B cell (primary cell): ENCODE data around the gene SORL1. TPM values are rescaled to one million over a fixed set of nuclear protein-coding genes. Genes with fewer than 3 reads are reported as not detected.

Experiments
- ATAC-seq: fragments of 200-7000 bp; cut with Tn5 transposase; one replicate; pipeline ENCODE4 v1.10.0; 2021; ENCODE audit warnings: low read depth, mild to moderate bottlenecking, moderate number of reproducible peaks, moderate library complexity
- CTCF ChIA-PET: fragments of 350-600 bp; sonication (Branson Sonifier 250); formaldehyde crosslinking; loops from one replicate; lab custom pipeline; 2021; ENCODE audit warnings: antibody characterized with exemption, inconsistent platforms; lab: Charles Lee
- POLR2A ChIA-PET: fragments of 350-600 bp; sonication (Branson Sonifier 250); formaldehyde crosslinking; loops from one replicate; lab custom pipeline; 2021; ENCODE audit warnings: antibody characterized with exemption; lab: Charles Lee
- DNase-seq: peaks from one replicate; pipeline ENCODE4 v3.0.0; 2013
- H2AFZ ChIP-seq: 2 replicates; pipeline ENCODE4 v1.6.1; 2012; ENCODE audit warnings: mild to moderate bottlenecking, low read depth, low read length; ENCODE audit not compliant: insufficient read depth, poor library complexity, severe bottlenecking
- H3K27ac ChIP-seq, 2 donors: 1 replicate in 1 of 2; 2 replicates in 1 of 2; pipeline ENCODE4 v1.5.1; 2012 to 2013; ENCODE audit warnings: low read length in 2 of 2, mild to moderate bottlenecking in 2 of 2, moderate library complexity in 1 of 2
- H3K27me3 ChIP-seq, 4 experiments: fragments of 200-600 bp in 1 of 4; sonication (generic) in 1 of 4; replicated peaks in 1 of 4; 1 replicate in 2 of 4; 2 replicates in 2 of 4; pipeline versions ENCODE4 v1.6.1 to v1.7.0; 2013 to 2016; ENCODE audit warnings: low read length in 3 of 4, mild to moderate bottlenecking in 2 of 4, mixed read lengths in 1 of 4, moderate library complexity in 1 of 4; ENCODE audit not compliant: insufficient read depth in 4 of 4, control insufficient read depth in 3 of 4; ENCODE audit errors: control extremely low read depth in 1 of 4
- H3K36me3 ChIP-seq, 2 experiments: replicated peaks in 1 of 2; 1 replicate in 1 of 2; 2 replicates in 1 of 2; pipeline versions ENCODE4 v1.6.1 to v1.7.1; 2013; ENCODE audit warnings: low read length in 1 of 2; ENCODE audit not compliant: insufficient read depth in 2 of 2, control insufficient read depth in 1 of 2; ENCODE audit errors: control extremely low read depth in 1 of 2, extremely low read depth in 1 of 2
- H3K4me1 ChIP-seq, 2 donors: fragments of 200-600 bp in 1 of 2; sonication (generic) in 1 of 2; 1 replicate in 1 of 2; 2 replicates in 1 of 2; pipeline versions ENCODE4 v1.5.1 to v1.6.1; 2013 to 2017; ENCODE audit warnings: low read length in 2 of 2; ENCODE audit not compliant: control insufficient read depth in 2 of 2, insufficient read depth in 2 of 2
- H3K4me2 ChIP-seq: replicated peaks from 2 replicates; pipeline ENCODE3; 2012; ENCODE audit warnings: mild to moderate bottlenecking, low read depth, low read length; ENCODE audit not compliant: poor library complexity, severe bottlenecking
- H3K4me3 ChIP-seq, 5 experiments: fragments of 200-600 bp in 1 of 5; sonication (generic) in 1 of 5; 1 replicate in 3 of 5; 2 replicates in 2 of 5; pipeline versions ENCODE4 v1.5.1 to v1.7.0; 2011 to 2016; ENCODE audit warnings: low read length in 4 of 5, mild to moderate bottlenecking in 4 of 5, low read depth in 2 of 5, control low read depth in 1 of 5, moderate library complexity in 1 of 5; ENCODE audit not compliant: insufficient read depth in 1 of 5; ENCODE audit errors: control extremely low read depth in 1 of 5, extremely low read depth in 1 of 5
- H3K79me2 ChIP-seq: fragments of 200-600 bp; sonication (generic); one replicate; pipeline ENCODE4 v1.6.0; 2016; ENCODE audit warnings: low read length; ENCODE audit not compliant: control insufficient read depth, insufficient read depth
- H3K9ac ChIP-seq: fragments of 200-600 bp; sonication (generic); 2 replicates; pipeline ENCODE4 v1.6.1; 2017; ENCODE audit warnings: mild to moderate bottlenecking, low read length, moderate library complexity
- H3K9me3 ChIP-seq, 3 donors: one replicate each; pipeline versions ENCODE4 v1.6.1 to v1.7.1; 2013; ENCODE audit warnings: low read length in 2 of 3; ENCODE audit not compliant: control insufficient read depth in 2 of 3, insufficient read depth in 1 of 3; ENCODE audit errors: control extremely low read depth in 1 of 3
- H4K20me1 ChIP-seq: 2 replicates; pipeline ENCODE4 v1.6.0; 2012; ENCODE audit warnings: mild to moderate bottlenecking, low read length; ENCODE audit not compliant: insufficient read depth, control insufficient read depth, poor library complexity, severe bottlenecking
- H3K27ac Mint-ChIP-seq: one replicate; pipeline ENCODE4 v1.8.0; 2021; ENCODE audit warnings: mixed read lengths
- H3K27me3 Mint-ChIP-seq: one replicate; pipeline ENCODE4 v1.8.0; 2021; ENCODE audit warnings: mixed read lengths
- H3K4me1 Mint-ChIP-seq: one replicate; pipeline ENCODE4 v1.8.0; 2021; ENCODE audit warnings: mixed read lengths
- H3K4me3 Mint-ChIP-seq: one replicate; pipeline ENCODE4 v1.8.0; 2021; ENCODE audit warnings: mixed read lengths
- H3K9me3 Mint-ChIP-seq: one replicate; pipeline ENCODE4 v1.8.0; 2022; ENCODE audit warnings: mixed read lengths; ENCODE audit not compliant: insufficient read depth
- CTCF ChIP-seq: fragments of 200-600 bp; IDR thresholded peaks from one replicate; pipeline ENCODE4 v1.8.0; 2022; ENCODE audit warnings: antibody characterized with exemption, mild to moderate bottlenecking
- EZH2 ChIP-seq: IDR thresholded peaks from 2 replicates; pipeline ENCODE4 v1.6.1; 2012; ENCODE audit warnings: borderline replicate concordance, low read depth, mild to moderate bottlenecking, moderate library complexity, low read length; ENCODE audit not compliant: insufficient read depth, poor library complexity, severe bottlenecking
- WGBS: methylation state at CpG from one replicate; pipeline ENCODE4 v1.1.5; 2013; ENCODE audit warnings: missing lambda C conversion rate; ENCODE audit not compliant: insufficient coverage; 5-methylcytosine and 5-hydroxymethylcytosine counted together
- intact Hi-C: fragments of 100-400 bp; cut with micrococcal nuclease; formaldehyde crosslinking; loops from one replicate; pipeline ENCODE4 v1.10.0; 2022
- polyA plus RNA-seq: library from polyadenylated mRNA; depleted of rRNA; stranded (reverse); fragments of >200 nt; gene quantifications from 2 replicates; pipeline ENCODE4 v1.2.3, GENCODE V29; 2012
- total RNA-seq, 2 donors: library from RNA; stranded (reverse); fragments of 120-200 nt in 1 of 2; gene quantifications; 1 replicate in 1 of 2; 2 replicates in 1 of 2; pipeline versions ENCODE4 v1.2.3 to v1.2.4, GENCODE V29; 2013 to 2022

Gene SORL1
- total and polyA plus RNA-seq, 2 donors (not counting 1 experiment from before 2014, with no cell fraction given), result 13.0 to 396 TPM

- H2AFZ ChIP-seq, result no peak overlapping the region
- no peak overlapping the region for H3K4me2 ChIP-seq
- H3K4me3 Mint-ChIP-seq, result no peak overlapping the region
- no peaks in the 10 kb centered on the region for H3K27me3 Mint-ChIP-seq
- no peak overlapping the region for H3K4me3 ChIP-seq
- H3K9ac ChIP-seq, result no peak overlapping the region
- no peaks in the 10 kb centered on the region for H3K4me1 Mint-ChIP-seq
- ChIA-PET CTCF (interaction anchor here (0.8 kb wide), 1 partner anchor 259 kb away, joined by 3 read pairs; no protein-coding TSS in a partner anchor), POLR2A (interaction anchor here (0.5 kb wide), 1 partner anchor 10 kb away, joined by 4 read pairs; no protein-coding TSS in a partner anchor)
- H3K9me3 ChIP-seq, result no peaks in the 10 kb centered on the region
- no peak for TF ChIP-seq EZH2
- TF ChIP-seq CTCF, result no peak
- H3K9me3 Mint-ChIP-seq, result no peaks in the 10 kb centered on the region
- no peaks in the 10 kb centered on the region for H4K20me1 ChIP-seq
- DNase-seq (no peak), ATAC-seq (no peak)
- peaks cover 3 to 74% of the 10 kb centered on the region in 2 experiments for H3K36me3 ChIP-seq
- H3K27ac ChIP-seq, result no peak overlapping the region
- no peaks in the 10 kb centered on the region for H3K4me1 ChIP-seq
- intact Hi-C loops, result no loop called here
- no peaks in the 10 kb centered on the region for H3K79me2 ChIP-seq
- H3K27ac Mint-ChIP-seq, result no peak overlapping the region
- no peaks in the 10 kb centered on the region for H3K27me3 ChIP-seq
- 87% methylated on average over 4 of the region's 7 CpGs for WGBS
Observed at GRCh38 chr11:121556937-121557336, 104.8 kb downstream of the SORL1 start.

- Mint-ChIP-seq H3K9me3 (no peaks in the 10 kb centered on the region), H3K27ac (no peak overlapping the region), H3K27me3 (no peaks in the 10 kb centered on the region), H3K4me1 (no peaks in the 10 kb centered on the region), H3K4me3 (no peak overlapping the region)
- ATAC-seq (no peak), DNase-seq (no peak)
- intact Hi-C loops, result no loop called here
- Histone ChIP-seq H3K36me3 (peaks cover 3 to 71% of the 10 kb centered on the region in 2 experiments), H3K4me1 (no peaks in the 10 kb centered on the region), H3K4me2 (no peak overlapping the region), H3K79me2 (no peaks in the 10 kb centered on the region), H3K9ac (no peak overlapping the region), H3K27me3 (no peaks in the 10 kb centered on the region), H2AFZ (no peak overlapping the region), H3K27ac (no peak overlapping the region), H3K9me3 (no peaks in the 10 kb centered on the region), H4K20me1 (no peaks in the 10 kb centered on the region), H3K4me3 (no peak overlapping the region)
- ChIA-PET POLR2A (interaction anchor here (0.5 kb wide), 1 partner anchor 10 kb away, joined by 4 read pairs; no protein-coding TSS in a partner anchor), CTCF (interaction anchor here (0.8 kb wide), 1 partner anchor 259 kb away, joined by 3 read pairs; no protein-coding TSS in a partner anchor)
- 35% methylated on average over 7 of the region's 8 CpGs for WGBS
- TF ChIP-seq CTCF (no peak), EZH2 (no peak)
Observed at GRCh38 chr11:121557348-121557747, 105.2 kb downstream of the SORL1 start.
